ENCODE measurements around the gene ANKRD11. TPM values are rescaled to one million over a fixed set of nuclear protein-coding genes. Genes with fewer than 3 reads are reported as not detected.

Gene ANKRD11
- total RNA-seq, 1 donor from 2014 or later: 133 TPM

DNA sequence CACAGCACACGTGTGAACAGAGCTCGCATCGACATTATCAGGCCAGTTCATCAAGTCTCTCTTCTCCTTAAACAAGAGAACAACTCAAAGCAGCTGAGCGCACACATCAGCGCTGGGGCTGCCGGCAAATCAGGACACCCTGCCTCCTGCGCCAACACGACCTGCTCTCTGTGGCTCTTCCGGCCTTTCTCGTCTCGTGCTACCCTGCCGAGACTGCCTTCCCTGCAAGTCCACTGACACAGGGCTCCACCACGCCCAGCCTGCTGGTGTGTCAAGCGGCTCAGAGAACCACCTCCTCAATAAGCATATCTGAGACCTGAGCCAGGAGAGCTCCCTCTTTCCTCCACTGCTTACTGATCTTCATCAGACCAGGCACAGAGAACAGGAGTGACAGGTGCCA lies 176.0 kb downstream of the ANKRD11 start:
- no peaks in the 10 kb centered on the region for H3K36me3 ChIP-seq (ENCODE audit: control insufficient read depth, insufficient read depth, low read length)
- DNase-seq (ENCODE audit: low read depth): no peak
- no peak overlapping the region for H3K4me3 ChIP-seq (ENCODE audit: low read depth, low read length)
- no peaks in the 10 kb centered on the region for H3K27me3 ChIP-seq (ENCODE audit: control insufficient read depth, insufficient read depth, low read length)
- TF ChIP-seq, protein P1, sequence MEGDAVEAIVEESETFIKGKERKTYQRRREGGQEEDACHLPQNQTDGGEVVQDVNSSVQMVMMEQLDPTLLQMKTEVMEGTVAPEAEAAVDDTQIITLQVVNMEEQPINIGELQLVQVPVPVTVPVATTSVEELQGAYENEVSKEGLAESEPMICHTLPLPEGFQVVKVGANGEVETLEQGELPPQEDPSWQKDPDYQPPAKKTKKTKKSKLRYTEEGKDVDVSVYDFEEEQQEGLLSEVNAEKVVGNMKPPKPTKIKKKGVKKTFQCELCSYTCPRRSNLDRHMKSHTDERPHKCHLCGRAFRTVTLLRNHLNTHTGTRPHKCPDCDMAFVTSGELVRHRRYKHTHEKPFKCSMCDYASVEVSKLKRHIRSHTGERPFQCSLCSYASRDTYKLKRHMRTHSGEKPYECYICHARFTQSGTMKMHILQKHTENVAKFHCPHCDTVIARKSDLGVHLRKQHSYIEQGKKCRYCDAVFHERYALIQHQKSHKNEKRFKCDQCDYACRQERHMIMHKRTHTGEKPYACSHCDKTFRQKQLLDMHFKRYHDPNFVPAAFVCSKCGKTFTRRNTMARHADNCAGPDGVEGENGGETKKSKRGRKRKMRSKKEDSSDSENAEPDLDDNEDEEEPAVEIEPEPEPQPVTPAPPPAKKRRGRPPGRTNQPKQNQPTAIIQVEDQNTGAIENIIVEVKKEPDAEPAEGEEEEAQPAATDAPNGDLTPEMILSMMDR (IDR thresholded peaks at IDR 0.05; ENCODE audit: insufficient read depth, low read length, poor library complexity, severe bottlenecking): no peak

DNA sequence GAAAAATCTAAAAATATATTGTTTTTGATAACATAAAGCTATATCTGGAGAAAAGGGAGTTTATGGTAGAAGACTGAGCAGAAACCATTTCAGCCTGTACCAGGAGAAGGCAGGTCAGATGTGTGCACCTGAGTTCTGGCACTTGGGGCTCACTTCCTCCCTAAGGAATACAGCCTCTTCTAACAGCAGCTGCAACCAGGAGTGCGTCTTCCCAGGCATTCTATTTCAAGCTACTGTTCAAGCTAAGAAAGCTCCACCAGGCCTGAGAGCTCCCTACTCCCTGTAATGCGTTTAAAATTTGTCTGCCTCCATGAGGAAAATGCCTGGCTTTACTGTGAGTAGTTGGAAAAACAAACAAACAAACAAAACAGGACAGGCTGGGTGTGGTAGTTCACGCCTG lies 176.8 kb downstream of the ANKRD11 start:
- H3K4me3 ChIP-seq (ENCODE audit: low read depth, low read length): no peak overlapping the region
- DNase-seq (ENCODE audit: low read depth): no peak
- no peaks in the 10 kb centered on the region for H3K36me3 ChIP-seq (ENCODE audit: control insufficient read depth, insufficient read depth, low read length)
- TF ChIP-seq, protein P1 (IDR thresholded peaks at IDR 0.05; ENCODE audit: insufficient read depth, low read length, poor library complexity, severe bottlenecking): no peak
- no peaks in the 10 kb centered on the region for H3K27me3 ChIP-seq (ENCODE audit: control insufficient read depth, insufficient read depth, low read length)

DNA sequence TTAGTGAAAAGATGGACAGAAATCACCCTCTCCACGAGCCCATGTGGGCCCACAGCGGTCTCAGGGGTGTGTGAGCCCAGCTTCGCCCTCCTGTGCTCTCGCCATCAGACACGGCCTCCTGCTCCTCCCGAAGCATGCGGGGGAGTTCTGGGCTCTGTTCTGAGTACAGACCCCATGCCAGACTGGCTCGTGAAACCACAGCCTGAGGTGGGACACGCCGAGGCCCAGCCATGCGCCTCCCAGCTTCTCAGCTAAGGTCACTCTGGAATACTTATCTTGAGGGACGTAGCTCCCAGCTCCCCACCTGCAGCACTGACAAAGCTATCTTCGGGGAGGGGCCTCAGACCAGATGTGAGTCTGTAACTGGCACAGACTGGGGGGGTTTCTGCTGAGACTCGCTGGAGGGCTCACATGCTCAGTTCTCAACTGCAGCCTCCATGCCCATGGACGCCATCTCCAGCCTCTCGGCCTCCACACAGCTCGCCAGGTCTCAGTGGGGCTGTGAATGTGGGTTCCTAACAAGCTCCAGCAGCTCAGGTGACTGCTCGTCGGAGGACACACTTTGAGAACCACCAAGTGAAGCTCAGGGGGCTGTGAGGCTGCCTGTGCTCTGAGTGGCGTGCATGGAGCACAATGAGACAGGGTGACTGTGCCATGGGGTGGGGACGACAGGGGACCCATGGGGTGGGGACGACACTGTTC lies 177.6 kb downstream of the ANKRD11 start:
- TF ChIP-seq, protein P1 (IDR thresholded peaks at IDR 0.05; ENCODE audit: insufficient read depth, low read length, poor library complexity, severe bottlenecking): no peak
- DNase-seq (ENCODE audit: low read depth): no peak
- no peaks in the 10 kb centered on the region for H3K36me3 ChIP-seq (ENCODE audit: control insufficient read depth, insufficient read depth, low read length)
- H3K27me3 ChIP-seq (ENCODE audit: control insufficient read depth, insufficient read depth, low read length): no peaks in the 10 kb centered on the region
- H3K4me3 ChIP-seq (ENCODE audit: low read depth, low read length): no peak overlapping the region

DNA sequence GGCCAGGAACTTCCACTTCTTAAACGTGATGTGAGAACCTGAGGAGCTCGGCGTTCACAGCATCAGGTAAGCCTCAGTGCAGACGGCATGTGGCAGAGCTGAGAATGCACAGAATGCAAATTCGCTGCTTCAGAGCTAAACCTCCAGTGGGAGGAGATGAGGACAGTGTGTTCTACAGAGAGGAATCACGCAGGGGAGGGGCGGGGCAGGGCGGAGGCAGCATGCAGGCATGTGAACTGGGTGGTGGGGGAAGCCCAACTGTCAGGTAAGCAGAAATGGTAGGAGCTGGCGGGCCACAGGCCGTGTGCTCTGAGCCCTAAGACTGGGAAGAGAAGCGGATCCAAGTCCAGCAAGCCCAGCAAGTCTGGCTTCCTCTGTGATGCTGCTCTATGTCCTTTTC lies 178.2 kb downstream of the ANKRD11 start:
- TF ChIP-seq, protein P1 (IDR thresholded peaks at IDR 0.05; ENCODE audit: insufficient read depth, low read length, poor library complexity, severe bottlenecking): no peak
- Histone ChIP-seq H3K27me3 (ENCODE audit: control insufficient read depth, insufficient read depth, low read length) (no peaks in the 10 kb centered on the region), H3K36me3 (ENCODE audit: control insufficient read depth, insufficient read depth, low read length) (no peaks in the 10 kb centered on the region), H3K4me3 (ENCODE audit: low read depth, low read length) (no peak overlapping the region)
- no peak for DNase-seq (ENCODE audit: low read depth)

DNA sequence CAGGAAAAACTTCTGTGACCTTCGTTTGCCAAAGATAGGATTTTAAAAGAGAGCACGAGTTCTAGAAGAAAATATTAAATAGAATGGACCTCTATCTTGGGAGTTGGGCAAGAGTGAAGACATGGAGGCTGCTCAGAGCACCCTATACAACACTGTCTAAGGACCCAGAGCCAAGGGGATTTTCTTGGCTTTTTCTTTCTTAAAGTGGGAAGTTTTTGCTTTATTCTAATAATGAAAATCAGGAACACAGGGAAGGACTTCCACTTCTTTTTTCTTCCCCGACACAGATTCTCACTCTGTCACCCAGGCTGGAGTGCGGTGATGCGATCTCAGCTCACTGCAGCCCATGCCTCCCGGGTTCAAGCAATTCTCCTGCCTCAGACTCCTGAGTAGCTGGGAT lies 178.7 kb downstream of the ANKRD11 start:
- Histone ChIP-seq H3K36me3 (ENCODE audit: control insufficient read depth, insufficient read depth, low read length) (no peaks in the 10 kb centered on the region), H3K4me3 (ENCODE audit: low read depth, low read length) (no peak overlapping the region), H3K27me3 (ENCODE audit: control insufficient read depth, insufficient read depth, low read length) (no peaks in the 10 kb centered on the region)
- DNase-seq (ENCODE audit: low read depth): no peak
- TF ChIP-seq, protein P1 (IDR thresholded peaks at IDR 0.05; ENCODE audit: insufficient read depth, low read length, poor library complexity, severe bottlenecking): no peak

Measured in kidney epithelial cell (primary cell).